ENCODE results near the gene DCAKD.
A peak's percentile ranks its signal among the peaks of the same experiment; 100 is the strongest.
"Not testable (repeated sequence)": the region's sequence is repeated elsewhere in the genome, so short reads cannot be mapped to it uniquely, and the experiment has no call there.

Gene DCAKD

GRCh38 chr17:45067637-45068036 lies 16.2 kb upstream of the DCAKD start:
- DNase-seq (ENCODE audit: low spot score) (no peak), FAIRE-seq (no peak)

DNA sequence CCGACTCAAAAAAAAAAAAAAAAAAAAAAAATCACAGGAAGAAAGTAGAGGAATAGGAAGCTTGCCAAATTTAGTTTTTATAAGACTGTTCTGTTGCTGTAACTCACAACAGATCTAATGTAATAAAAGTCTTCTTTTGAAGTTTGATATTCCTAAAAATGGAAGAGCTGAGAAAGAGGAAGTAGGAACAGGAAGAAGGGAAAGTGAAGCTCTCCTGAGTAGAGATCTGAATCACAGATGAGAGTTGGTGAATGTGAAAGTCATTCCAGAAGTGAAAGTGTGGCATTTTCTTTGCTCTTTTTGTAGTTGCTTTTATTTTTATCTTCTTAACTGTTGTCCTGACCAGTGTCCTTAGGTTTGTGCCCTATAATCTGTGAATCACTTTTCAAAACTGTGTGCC lies 11.8 kb upstream of the DCAKD start:
- FAIRE-seq (no peak), DNase-seq (ENCODE audit: low spot score) (no peak)

GRCh38 chr17:45061606-45062205 lies 10.3 kb upstream of the DCAKD start:
- no peak for FAIRE-seq
- DNase-seq (ENCODE audit: low spot score) = no peak

- DNase-seq (ENCODE audit: low spot score) = peak; percentile 97
- no peak for FAIRE-seq
Measured at GRCh38 chr17:45060797-45061605, 9.6 kb upstream of the DCAKD start, which contains the start of gene NMT1. TSS of gene NMT1 (plus strand) at chr17:45061317. CDS start at chr17:45061330, 13 bp downstream.

DNA sequence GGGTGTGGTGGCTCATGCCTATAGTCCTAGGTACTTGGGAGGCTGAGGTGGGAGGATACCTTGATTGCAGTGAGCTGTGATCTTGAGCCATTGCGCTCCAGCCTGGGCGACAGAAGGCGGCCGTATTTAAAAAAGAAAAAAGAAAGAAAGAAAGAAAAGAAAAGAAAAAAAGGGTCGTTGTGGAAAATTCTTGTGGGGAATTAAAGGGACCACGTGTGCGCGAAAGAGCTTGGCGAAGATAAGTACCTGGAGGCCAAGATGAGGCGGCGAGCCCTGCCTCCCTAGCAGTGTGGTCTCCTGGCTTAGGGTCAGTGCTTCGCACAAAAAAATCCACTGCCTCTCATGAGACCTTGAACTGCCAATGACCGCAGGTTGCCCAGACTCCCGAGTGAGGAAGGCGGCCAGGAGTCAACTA lies 9.0 kb upstream of the DCAKD start:
- DNase-seq (ENCODE audit: low spot score) (no peak), FAIRE-seq (no peak)

DNA sequence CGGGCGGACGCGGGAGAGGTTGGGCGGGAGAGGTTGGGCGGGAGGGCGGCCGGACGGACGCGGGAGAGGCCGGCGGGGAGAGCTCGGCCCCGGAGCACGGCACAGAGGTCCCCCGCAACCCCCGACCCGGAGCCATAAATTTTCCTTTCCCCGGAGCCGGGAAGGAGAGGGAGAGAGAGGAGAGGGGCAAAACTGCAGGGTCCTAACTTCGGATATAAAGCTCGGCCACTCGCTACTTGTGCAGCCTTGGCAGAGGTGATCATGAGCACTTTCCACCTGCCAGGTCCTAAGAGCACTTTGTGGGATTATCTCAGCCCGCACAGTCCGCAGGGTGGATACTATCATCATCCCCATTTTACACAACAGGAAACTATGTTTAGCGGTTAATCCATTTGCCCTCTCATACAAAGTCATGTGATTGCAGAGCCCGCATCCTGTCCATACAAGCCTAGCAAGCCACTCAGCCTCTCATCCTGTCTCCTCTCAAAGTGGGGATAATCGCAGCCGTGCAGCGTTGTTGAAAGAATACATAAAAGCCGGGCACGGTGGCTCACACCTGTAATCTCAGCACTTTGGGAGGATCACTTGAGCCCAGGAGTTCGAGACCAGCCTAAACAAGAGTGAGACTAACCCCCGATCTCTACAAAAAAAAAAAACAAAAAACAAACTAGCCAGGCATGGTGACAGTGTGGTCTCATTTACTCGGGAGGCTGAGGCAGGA lies 780 bp upstream of the DCAKD start:
- no peak for FAIRE-seq
- DNase-seq (ENCODE audit: low spot score) = peak; percentile 27

- FAIRE-seq; DNase-seq (ENCODE audit: low spot score): not testable (repeated sequence)
Measured at GRCh38 chr17:45051720-45052051, 254 bp upstream of the DCAKD start.

DNA sequence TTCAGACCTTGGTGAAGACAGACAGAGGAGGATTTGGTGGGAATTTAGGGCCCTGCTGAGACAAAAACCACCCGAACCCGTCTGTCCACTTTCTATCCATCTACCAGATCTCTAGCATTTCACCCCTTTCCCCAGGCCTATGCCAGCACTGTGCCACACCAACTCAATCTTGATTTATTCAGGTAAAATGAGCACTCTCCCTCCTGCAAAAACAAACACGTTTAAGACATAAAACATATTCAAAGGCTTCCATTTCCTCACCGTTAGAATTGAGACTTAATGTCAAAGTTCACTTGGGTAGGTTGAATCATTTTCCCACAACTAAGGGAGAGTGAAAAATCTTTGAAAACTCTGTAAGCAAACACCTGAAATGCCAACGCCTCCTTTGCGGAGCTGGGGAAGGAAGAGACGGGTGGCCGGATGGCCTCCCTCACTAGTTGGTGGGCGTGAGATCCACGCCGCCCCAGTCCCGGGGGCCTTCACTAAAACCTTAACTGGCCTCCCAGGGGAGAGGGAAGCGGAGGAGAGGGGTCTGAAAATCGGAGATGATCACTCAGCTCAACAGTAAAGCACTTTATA lies 862 bp downstream of the DCAKD start:
- FAIRE-seq = no peak
- peak; percentile 38 for DNase-seq (ENCODE audit: low spot score)

GRCh38 chr17:45048795-45049563 lies 2.5 kb downstream of the DCAKD start:
- FAIRE-seq (no peak), DNase-seq (ENCODE audit: low spot score) (no peak)

GRCh38 chr17:45046537-45047125 lies 4.8 kb downstream of the DCAKD start:
- FAIRE-seq (no peak), DNase-seq (ENCODE audit: low spot score) (no peak)

DNA sequence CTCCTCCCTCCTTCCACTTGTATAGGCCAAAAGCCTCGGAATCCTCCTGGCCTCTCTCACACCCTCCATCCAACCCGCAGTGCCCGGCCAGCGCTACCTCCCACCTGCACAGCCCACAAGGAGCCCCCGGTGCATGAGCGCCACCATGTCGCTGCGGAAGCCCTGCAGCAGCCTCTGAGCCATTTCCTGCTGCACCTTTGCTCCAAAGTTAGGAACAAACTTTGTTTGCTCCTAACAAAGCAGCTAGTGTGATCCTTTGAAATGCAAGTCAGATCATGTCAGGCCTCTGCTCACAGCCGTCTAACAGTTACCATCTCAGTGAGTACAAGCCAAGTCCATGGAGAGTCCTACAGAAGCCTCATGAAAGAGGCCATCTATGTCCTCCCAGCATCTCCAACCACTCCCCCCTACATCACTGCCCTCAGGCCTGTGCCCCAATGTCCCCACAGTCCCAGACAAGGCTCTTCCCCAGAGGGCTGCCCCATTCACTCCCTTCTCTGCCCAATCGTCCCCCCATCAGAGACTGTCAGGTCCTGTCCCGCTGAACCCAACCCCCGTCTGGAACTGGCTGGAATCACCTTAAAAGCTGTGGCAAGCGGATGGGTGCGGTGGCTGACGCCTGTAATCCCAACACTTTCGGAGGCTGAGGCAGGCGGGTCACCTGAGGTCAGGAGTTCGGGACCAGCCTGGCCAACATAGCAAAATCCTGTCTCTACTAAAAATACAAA lies 7.5 kb downstream of the DCAKD start:
- DNase-seq (ENCODE audit: low spot score) = no peak
- no peak for FAIRE-seq

- no peak for DNase-seq (ENCODE audit: low spot score)
- FAIRE-seq = no peak
Measured at GRCh38 chr17:45042346-45043120, 8.9 kb downstream of the DCAKD start.

DNA sequence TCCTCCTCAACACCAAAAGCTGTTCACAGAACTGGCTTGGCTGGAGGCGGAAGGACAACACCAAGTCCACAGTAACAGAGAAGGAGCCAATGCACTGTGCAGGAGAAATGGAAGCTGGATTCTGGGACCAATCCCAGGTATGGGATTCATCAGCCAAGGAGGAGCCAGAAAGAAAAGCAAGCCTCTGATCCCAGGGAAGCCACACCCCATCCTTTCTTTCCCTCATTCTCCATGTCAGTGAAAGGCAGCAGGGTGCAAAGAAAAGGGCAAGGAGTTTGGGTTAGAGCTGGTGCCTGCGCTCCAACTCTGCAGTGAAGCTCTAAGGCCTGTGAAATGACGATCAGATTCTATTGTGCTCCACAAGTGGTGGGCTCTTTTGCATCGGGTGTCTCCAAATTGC lies 11.0 kb downstream of the DCAKD start:
- DNase-seq (ENCODE audit: low spot score) (no peak), FAIRE-seq (no peak)

DNA sequence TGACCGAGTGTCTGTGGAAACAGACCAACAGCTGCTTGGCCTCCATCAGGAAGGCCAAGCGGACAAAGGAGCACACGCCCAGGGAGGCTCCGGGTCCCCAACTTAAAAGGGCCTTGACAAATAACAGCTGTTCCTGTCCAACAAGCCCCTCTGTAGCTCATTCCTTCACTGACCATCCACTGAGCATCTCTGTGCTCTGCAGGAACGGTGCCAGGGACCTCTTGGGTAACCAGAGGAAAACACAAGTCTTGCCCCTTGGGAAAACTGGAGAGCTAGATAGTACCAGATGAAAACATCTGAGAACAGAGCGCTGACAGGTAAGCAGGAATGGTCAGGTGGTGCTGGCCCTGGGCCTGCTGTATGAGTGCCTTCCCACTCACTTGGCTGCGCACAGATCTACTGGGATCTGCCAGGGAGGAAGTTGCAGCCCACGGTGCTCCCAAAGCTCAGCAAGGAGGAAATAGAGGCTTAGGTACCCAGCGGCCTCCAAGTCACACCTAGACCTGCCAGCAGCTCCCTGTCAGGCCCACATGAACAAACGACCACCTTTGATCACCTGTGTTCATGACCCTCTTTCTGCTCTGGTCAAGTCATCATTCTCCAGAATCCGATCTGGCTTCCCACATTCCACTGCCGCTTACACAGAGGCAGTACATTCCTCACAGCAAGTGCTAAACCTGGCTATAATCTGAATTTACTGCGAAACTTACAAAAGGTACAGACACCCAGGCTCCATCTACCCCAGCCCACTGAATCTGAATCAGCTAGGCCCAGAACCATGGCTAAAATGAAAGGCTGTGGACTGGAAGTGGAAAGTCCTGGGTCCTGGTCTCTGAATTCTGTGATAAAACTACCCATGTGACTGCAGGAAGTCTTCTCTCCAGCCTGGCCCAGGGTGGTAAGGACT lies 12.5 kb downstream of the DCAKD start:
- no peak for FAIRE-seq

DNA sequence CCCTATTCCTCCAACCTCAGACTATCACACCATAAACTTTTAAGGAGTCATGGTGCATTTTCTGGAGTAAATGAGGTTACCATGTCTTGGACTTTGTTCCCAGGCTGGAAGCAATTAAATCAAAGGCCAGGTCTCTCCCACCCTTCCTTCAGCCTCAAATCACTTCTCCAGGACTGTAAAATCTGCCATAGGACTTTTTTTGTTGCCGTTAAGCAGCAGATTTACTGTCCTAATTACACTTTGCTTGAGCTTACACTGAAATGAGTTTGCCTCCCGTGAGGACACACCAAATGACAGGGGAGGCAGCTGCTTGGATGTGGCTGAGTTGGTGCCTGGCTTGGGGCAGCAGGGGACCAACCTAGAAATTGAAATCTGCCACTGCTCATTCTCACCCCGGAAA lies 14.7 kb downstream of the DCAKD start:
- FAIRE-seq (no peak), DNase-seq (ENCODE audit: low spot score) (no peak)

More for the DNA sequence above, 12.5 kb downstream of the DCAKD start:
- DNase-seq (ENCODE audit: low spot score) = no peak

- DNase-seq (ENCODE audit: low spot score) = no peak
- no peak for FAIRE-seq
Measured at GRCh38 chr17:45035848-45036247, 15.6 kb downstream of the DCAKD start.

DNA sequence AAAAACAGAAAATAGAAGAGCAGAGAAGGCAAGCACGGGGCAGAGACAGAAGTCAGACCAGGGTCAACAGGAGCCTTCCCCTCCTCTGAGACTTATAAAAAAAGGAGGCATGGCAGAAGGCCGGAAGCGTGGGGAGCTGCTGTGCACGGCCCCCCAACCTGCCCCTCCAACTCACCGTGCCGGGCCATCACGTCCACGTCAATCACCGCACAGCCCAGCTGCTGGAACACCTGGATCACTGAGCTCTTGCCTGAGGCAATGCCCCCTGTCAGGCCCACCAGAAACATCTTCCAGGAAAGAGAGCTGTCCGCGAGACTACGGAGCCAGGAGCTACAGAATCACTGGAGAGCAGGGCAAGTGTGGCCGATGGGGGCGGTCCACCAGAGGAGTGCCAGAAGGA lies 16.8 kb downstream of the DCAKD start:
- FAIRE-seq = no peak
- DNase-seq (ENCODE audit: low spot score) = no peak

GRCh38 chr17:45032174-45032541 lies 19.3 kb downstream of the DCAKD start:
- FAIRE-seq (no peak), DNase-seq (ENCODE audit: low spot score) (no peak)

Data from urothelium cell line (cell line).